ENCODE measurements around the gene GNAS. TPM values are rescaled to one million over a fixed set of nuclear protein-coding genes. Genes with fewer than 3 reads are reported as not detected.

GNAS gene
- total and polyA plus RNA-seq, 4 donors: 115 to 360 (median 277) TPM

- no peaks in the 10 kb centered on the region for H3K4me1 ChIP-seq (ENCODE audit: control insufficient read depth in 4 of 4, insufficient read depth in 4 of 4, low read length in 3 of 4)
- no peak for DNase-seq (ENCODE audit: low spot score)
- H3K9me3 ChIP-seq (ENCODE audit: control insufficient read depth in 4 of 4, low read length in 3 of 4): no peaks in the 10 kb centered on the region
- no peak overlapping the region for H3K9ac ChIP-seq (ENCODE audit: low read depth in 1 of 2, low read length in 2 of 2)
- TF ChIP-seq HNF4A (conservative IDR thresholded peaks at IDR 0.05) (no peak), SP1 (IDR thresholded peaks at IDR 0.05) (no peak), ZBTB33 (IDR thresholded peaks at IDR 0.05) (no peak), MAX (IDR thresholded peaks at IDR 0.05) (no peak), RXRA (IDR thresholded peaks at IDR 0.05) (no peak), REST (IDR thresholded peaks at IDR 0.05) (no peak), FOXA1 (IDR thresholded peaks at IDR 0.05) (no peak), TAF1 (conservative IDR thresholded peaks at IDR 0.05) (no peak), JUND (IDR thresholded peaks at IDR 0.05) (no peak), ATF3 (IDR thresholded peaks at IDR 0.05) (no peak), YY1 (IDR thresholded peaks at IDR 0.05) (no peak), RAD21 (IDR thresholded peaks at IDR 0.05) (no peak), NR2F2 (IDR thresholded peaks at IDR 0.05) (no peak), EGR1 (IDR thresholded peaks at IDR 0.05; ENCODE audit: low read depth in 2 of 2) (no peak), FOXA2 (IDR thresholded peaks at IDR 0.05) (no peak), CTCF (IDR thresholded peaks at IDR 0.05; ENCODE audit: low read depth, low read length, missing input control) (no peak), HNF4G (IDR thresholded peaks at IDR 0.05) (no peak), GABPA (IDR thresholded peaks at IDR 0.05 in 1 of 2, conservative IDR thresholded peaks at IDR 0.05 in 1 of 2) (no peak)
- H3K4me3 ChIP-seq (ENCODE audit: low read depth in 1 of 3, low read length in 3 of 3): no peak overlapping the region
- H3K27me3 ChIP-seq (ENCODE audit: control insufficient read depth in 4 of 4, insufficient read depth in 4 of 4, low read length in 3 of 4): no peaks in the 10 kb centered on the region
- H3K36me3 ChIP-seq (ENCODE audit: control insufficient read depth in 4 of 4, insufficient read depth in 3 of 4, low read depth in 1 of 4, low read length in 3 of 4): no peaks in the 10 kb centered on the region
- 84% methylated on average over 6 of the region's 6 CpGs for WGBS
- H3K27ac ChIP-seq (ENCODE audit: low read depth in 1 of 2, low read length in 2 of 2): no peak overlapping the region
Observed at GRCh38 chr20:58829531-58829941, 23.0 kb upstream of the GNAS start.

Data from liver (tissue), 9 donors.